GDM1 (cell line): ENCODE data around the gene CDK19.
"Not testable (repeated sequence)": the region's sequence is repeated elsewhere in the genome, so short reads cannot be mapped to it uniquely, and the experiment has no call there.

Experiments used
- DNase-seq: peaks from one replicate; lab custom pipeline; 2025; lab: John Stamatoyannopoulos, UW

CDK19 gene

DNA sequence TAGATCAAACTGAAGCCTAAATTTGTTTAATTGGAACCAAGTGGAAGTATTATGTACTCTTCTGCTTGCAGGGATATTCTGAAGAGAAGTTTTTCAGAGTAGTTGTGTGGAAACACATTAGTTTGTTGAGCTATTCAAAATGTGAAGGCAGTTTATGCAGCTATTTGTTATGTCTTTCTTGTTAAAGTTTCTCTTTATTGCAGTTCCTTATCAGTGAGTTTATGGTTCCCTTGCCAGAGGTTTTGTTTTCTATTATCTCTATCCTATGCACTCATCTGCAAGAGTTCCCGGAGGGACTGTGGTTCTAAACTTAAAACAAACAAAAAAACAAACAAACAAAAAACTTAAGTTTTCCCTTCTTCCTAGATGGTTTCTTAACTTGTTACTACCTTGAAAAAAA is 195.2 kb downstream of the CDK19 start:
- no peak for DNase-seq

DNA sequence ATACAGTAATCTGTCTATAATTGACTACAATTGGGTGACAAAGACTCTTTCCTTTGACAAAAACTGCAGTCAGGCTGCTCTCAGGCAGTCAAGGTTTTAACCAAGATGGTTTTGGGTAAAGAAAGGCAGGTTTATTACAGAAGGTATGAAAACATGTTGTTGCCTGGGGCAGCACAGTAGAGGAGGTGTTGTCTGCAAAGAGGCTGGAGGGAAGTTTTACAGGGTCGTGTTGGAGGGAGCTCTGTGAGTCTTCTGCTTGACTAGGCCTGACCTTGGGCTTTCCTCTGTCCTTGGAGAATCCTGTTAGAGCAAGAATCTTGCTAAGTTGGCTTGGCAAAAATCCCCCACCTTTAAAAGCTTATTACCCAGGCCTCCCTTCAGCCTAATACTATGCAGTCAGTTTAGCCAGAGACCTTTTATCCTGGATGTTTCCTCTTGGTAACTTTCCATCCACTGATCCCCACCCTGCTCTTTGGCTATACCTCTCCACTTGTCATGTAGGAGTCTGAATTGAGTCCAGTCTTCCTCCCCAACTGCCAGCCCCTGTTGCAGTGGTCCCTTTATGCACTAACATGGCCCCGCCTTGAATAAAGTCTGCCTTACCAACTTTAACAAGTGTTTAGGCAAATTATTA is 195.9 kb downstream of the CDK19 start:
- DNase-seq: no peak

DNA sequence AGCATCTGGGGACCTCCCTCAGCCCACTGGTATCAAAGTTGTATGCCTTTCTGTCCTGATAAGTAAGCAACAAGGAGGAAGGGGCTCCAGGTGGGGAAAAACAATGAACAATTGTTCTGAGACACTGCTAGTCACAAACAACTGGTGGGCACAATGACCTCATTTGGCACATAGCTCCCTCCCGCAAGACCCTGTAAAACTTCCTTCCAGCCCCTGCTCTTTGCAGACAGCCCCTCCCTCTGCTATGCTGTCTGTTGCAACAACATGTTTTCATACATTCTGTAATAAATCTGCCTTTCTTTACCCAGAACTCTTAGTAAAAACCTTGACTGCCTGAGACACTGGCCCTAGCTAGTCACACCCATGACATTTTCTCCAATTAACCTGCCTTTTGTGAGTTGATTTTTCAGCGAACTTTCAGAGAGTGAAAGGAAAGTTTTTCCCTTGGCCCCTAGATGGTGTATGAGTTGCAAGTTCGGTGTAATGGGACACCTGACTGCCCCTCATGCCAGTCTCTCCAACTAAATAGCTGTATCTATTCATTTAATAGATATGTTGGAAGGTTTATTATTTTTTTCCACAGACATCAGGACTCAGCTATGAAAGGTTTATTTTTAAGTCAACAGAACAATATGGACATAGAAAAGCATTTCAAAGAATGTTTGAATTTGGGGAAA is 196.5 kb downstream of the CDK19 start:
- DNase-seq: no peak

DNA sequence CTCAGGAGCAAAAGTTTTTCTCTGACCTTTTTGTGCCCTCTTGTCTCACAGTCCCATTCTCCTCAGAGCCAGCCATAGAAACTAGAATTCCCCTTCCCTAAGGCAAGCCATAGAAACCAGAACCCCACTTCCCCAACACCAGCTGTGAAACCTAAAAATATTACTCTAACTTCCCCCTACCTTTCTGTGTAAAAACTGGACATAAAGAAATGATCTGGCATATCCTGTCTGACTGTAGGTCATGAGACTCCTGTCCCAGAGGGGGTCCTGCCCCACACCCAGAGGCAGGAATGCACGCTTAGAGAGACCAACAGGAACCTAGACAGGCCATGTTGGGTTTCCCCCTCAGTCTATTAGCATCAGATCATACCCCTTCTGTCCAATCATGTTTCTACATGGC is 198.2 kb downstream of the CDK19 start:
- no peak for DNase-seq

DNA sequence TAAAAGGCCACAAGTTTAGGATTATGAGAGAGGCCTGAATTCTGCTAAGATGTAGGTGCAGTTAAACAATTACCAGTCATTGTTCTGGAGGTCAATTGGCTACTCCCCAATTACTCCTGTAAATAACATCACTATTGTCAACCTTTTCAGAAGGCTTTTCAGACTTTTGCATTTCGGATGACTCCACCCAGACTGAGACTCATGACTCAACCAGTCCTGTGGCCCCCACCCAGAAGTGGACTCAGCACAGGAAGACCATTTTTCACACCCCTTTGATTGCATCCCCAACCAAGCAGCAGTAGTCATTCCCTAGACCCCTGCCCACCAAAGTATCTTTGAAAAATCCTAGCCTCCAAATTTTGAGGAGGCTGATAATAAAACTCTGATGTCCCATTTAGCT is 199.5 kb downstream of the CDK19 start:
- DNase-seq: no peak

DNA sequence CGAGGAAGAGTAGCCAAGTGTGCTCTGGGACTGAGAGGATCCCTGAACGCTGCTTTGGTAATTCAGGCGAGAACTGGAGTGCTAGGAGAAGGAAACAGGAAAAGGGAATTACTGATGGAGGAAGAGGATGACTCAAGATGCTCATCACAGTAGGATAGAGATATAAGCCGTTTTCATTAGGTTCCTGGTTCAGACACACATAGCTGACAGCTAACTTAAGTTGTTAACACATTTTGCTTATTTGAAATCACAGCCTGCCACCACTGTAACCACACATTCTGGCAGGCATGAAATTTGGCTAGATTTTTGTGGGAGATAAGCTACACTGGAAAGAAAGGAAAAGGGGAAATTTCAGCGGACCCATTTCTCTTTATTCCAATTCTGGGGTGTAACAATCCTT is 200.7 kb downstream of the CDK19 start:
- no peak for DNase-seq

DNA sequence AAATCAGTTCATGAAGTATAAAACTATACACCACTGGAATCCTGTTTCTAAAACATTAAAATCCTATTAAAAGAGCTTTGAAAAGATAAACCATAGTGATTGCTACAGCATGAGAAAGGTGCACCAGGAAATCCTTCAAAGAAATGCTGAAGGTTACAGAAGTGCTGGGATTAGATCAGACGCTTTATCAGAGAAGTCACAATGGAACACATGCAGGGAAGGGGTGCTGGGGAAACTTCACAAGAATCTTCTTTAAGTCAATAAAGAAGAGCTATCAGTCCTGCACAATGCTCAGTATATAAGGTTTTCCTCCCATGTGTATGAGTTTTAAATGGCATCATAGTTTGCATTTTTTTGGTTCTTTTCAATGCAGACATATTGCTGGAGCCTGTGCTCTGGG is 201.2 kb downstream of the CDK19 start:
- DNase-seq: no peak

DNA sequence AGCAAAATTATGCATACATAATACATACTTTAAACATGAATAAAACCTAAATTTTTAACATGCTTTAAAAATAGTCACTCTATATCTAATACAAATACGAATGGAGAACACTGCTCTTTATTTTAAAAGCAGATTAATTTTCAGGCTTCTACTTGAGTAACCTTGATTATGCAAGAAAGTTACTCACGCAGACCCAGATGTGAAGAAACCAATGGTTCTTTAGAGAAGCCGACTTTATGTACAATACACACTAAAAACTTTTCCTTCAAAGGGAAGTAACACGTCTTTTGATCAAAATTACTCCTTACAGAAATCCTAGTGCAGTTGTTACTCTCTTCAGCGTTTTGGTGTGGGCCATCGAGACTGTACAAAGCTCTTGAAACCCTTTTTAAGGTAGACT is 201.9 kb downstream of the CDK19 start:
- DNase-seq: no peak

DNA sequence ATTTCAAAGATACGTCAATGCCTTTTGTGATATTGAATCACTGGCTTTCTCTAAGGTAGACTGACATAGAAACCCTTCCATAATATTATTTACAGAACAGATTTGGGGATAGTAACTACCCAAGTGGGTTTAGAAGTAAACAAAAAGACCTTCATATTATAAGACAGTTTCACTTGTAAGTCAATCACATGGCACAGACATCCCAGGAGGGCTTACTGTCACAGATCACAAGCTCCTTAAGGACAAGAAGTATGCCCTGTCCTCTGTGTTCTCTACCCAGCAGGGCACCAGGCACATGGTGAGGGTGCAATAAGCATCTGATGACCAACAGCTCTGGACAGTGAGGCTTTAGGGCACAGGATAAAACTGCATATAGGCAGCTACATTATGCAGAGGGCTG is 203.0 kb downstream of the CDK19 start:
- DNase-seq: no peak

DNA sequence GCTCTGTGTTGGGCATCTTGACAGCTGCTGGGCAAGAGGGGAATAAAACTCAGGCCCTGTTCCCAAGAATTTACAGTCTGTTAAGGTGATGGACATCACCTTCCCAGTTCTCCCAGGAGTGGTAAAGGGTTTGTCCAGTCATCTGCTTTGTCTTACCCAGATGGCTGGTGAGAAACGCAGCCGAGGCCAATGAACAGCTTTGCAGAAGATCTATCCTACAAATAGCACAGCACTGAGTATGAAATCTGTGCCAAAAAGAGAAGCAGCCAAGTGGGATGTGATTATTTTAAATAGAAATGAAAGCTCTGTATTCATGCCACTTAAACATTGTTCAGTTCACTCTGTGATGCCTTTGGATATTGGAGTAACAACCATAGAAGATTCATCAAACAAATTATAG is 206.2 kb downstream of the CDK19 start:
- no peak for DNase-seq

DNA sequence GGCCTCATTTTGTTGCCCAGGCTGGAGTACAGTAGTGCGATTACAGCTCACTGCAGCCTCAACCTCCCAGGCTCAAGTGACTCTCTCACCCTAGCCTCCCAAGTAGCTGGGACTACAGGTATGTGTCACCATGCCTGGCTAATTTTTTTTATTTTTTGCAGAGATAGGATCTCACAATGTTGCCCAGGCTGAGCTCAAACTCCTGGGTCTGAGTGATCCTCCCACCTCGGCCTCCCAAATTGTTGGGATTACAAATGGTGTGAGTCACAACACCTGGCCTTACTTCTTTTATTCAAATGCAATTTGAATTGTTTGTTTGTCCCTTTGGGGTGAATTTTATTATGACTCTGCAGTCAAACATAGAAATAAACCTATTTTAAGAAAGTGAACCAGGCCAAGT is 207.1 kb downstream of the CDK19 start:
- DNase-seq: no peak

DNA sequence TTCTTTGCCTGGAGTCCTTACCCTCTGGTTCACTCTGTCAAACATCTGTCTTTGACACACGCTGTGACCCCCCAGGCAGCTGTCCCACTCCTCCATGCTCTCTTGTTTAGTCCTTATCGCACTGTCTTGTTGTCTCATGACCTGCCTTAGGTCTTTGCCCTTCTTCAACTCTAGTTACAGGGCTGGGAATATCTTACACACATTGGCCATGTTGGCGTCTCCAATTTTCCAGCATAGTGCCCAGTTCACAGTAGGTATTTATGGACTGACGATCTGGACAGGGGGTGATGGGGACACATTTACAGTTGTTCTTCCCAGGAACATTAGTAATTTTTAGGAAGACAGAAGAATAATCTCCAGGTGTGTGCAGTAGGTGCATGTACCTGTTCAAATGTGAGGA is 209.1 kb downstream of the CDK19 start:
- no peak for DNase-seq

DNA sequence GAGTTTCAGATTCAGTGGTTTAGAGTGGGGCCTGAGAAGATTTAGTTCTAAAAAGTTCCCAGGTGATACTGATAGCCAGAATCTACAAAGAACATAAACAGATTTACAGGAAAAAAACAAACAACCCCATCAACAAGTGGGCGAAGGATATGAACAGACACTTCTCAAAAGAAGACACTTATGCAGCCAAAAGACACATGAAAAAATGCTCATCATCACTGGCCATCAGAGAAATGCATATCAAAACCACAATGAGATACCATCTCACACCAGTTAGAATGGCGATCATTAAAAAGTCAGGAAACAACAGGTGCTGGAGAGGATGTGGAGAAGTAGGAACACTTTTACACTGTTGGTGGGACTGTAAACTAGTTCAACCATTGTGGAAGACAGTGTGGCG is 214.6 kb downstream of the CDK19 start:
- not testable (repeated sequence) for DNase-seq

DNA sequence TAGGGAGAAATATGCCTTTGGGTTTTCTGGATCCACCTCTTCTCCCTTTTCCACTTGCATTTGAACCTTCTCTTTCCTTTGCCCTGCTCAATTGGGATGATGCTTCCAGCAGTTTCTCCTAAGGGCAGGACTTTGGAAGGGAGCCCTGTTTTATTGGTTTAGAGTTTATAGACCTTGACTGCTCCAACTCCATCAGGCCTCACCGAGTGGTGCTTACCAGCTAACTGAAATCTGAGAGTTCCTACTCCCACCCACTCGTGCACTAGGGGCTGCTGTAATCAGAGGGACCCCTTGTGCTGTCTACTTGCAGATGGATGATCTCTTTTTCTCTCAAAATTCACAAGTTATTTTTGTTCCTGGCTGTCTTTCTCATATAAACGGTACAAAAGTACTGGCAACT is 217.5 kb downstream of the CDK19 start:
- DNase-seq: no peak

DNA sequence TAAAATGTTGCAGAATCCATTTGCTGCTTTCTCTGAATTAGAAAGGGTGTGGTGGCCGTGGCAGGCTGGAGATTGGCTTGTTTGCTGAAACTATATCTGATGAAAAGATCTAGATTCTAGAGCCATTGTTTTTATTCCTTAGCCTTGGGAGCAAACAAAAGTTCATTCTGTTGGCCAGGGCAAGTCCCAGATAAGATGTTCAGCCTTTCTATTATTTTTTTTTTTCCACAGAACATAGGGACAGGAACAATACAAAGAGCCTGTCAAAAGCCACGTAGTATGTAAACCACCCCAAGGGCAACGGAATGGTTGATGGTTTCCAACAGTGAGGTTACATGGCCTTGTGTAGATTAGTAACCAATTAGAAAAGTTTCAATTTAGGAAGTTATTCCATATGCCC is 218.9 kb downstream of the CDK19 start:
- no peak for DNase-seq

DNA sequence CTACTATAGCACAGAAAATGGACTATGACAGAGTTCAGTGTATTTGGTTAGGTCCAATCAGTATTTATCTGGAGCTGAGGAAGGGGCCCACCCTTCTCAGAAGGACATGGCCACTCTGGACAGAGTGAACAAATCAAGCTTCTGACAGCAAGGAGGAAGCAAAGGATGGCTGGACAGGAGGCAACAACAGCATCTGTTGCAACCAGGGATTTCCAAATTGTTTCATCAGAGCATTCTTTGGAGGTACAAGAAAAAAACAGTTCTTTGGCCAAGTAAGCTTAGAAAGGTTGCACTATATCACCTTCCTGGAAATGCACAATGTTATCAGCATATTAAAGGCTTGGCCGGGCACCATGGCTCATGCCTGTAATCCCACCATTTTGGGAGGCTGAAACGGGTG is 220.2 kb downstream of the CDK19 start:
- DNase-seq: no peak

DNA sequence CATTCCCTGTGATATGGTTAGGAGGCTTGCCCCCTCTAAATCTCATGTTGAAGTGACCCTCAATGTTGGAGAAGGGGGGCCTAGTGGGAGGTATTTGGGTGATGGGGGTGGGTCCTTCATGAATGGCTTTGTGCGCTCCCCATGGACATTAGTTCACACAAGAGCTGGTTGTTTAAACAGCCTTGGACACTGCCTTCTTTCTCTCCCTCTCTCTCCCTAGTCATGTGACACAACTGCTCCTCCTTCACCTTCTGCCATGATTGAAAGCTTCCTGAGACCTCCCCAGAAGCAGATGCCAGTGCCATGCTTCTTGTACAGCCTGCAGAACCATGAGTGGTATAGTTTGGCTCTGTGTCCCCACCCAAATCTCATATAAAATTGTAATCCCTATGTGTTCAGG is 221.6 kb downstream of the CDK19 start:
- no peak for DNase-seq

DNA sequence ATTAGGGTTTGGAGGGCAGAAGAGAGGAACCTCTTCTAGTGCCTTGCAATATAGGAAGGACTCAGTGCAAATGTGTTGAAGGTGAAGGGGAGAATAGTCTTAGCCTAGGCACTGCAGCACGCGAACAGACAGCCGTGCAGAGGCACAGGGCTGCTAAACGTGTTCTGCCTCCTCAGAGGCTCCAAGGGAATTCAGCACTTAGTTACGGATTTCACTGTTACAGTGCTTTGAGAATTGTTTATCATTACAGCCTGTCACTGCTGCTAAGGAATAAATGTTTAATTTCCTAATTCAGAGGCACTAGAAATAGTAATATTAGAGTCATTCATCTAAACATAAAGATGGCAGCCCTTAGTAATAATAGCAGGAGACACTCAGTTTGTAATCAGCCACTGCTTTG is 222.5 kb downstream of the CDK19 start:
- no peak for DNase-seq

DNA sequence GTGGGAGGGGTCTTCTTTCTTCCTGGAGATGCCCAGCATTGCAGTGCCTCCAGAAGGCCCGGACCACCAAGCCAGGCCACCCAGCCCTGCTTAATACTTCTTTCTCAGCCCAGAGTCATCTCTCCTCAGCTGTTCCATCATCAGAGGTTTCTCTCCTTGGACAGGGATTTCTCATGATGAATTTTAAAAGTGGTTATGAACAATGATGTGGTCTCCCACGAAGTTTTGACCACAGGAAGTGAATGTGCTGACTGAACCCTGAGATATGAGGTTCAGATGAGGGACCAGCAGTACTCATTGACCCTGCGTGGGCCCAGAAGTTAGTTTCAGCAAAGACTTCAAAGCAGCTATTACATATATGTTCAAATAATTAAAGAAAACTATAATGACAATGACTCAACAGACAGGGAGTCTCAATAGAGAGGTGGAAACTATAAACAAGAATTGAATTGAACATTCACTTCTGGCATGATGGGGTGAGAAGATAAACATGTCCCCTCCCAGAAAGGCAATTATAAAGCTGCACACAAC is 224.4 kb downstream of the CDK19 start:
- DNase-seq: no peak

DNA sequence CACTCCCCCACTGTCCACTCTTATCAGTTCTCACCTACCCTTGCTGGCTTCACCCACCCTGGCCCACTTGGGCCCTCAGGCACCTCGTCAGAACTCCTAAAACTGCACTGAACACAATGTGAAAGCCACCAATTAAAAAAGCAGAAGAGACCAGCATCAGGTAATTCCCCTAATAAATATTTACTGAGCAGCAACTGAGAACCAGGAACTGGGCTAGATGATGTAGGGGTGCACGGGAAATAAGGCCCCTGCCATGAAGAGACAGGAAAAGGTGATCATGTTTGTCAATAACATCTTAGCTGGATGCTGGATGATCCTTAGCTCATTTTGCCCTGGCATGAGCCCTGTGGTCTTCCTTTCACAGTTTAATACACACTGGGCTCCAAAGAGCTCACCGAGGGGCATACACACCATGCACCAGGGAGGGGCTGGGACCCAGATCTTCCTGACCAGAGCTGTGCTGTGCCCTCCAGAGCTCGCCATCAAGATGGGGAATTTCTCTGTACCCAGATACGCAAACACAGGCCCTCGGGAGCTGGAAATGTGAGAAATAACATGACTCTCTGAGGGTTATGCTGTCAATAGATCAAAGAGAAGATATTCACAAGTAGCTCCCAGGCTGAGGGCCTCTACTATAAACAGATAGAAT is 225.3 kb downstream of the CDK19 start:
- DNase-seq: no peak

DNA sequence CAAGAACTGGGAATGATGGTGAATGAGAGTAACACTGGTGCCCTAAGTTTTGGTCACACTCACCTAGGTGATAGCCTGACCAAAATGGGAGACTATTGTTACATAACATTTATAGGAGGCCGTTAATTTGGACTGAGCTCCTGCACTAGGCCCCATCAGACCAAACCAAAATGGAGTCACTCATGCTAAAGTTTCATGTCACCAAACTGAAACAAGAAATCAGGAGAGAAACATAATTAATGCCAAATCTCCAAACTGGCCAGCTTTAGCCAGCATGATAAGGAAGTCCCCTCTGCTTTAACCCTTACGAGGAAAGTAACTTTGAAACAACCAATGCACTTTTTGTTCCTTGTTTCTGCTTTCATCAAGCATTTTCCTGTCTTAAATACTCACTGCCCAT is 227.9 kb downstream of the CDK19 start:
- DNase-seq: no peak

DNA sequence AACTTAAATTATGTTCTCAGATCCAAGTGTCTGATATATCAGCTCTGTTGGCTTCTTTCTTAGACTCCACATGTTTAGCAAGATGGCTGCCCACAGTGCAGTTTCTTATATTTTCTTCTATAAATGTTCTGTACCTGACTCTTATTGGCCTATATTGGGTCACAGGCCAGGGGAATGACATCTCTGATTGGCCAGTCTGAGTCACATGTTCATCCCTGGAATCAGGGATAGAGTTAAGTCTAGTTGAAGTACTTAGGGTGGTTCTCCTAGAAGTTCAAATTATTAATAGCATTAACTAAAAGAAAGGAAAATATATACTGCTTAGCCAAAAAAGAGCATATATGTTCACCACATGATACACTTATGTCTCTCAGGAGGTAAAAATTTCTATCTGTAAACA is 233.6 kb downstream of the CDK19 start:
- DNase-seq: no peak

DNA sequence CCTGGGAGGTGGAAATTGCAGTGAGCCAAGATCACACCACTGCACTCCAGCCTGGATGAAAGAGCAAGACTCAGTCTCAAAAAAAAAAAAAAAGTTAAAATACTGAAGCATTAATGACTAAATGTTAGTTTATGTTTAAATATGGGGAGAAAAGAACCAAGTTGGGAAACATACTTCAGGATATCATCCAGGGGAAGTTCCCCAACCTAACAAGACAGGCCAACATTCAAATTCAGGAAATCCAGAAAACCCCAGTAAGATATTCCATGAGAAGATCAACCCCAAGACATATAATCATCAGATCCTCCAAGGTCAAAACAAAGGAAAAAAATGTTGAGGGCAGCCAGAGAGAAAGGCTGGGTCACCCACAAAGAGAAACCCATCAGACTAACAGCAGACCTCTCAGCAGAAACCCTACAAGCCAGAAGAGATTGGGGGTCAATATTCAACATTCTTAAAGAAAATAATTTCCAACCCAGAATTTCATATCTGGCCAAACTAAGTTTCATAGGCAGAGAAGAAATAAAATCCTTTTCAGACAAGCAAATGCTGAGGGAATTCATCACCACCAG is 237.6 kb downstream of the CDK19 start:
- not testable (repeated sequence) for DNase-seq
